K562 treated with DMSO at 1 percent for 48 hours (cell line): ENCODE measurements around the gene DISP2. TPM values are rescaled to one million over a fixed set of nuclear protein-coding genes. Genes with fewer than 3 reads are reported as not detected.

Experiments
- total RNA-seq: library from RNA; unstranded; fragments of 300-600 nt; gene quantifications from 2 replicates; pipeline ENCODE4 v1.2.3, GENCODE V29; 2022; ENCODE audit warnings: low replicate concordance; ENCODE audit errors: extremely low read depth

The DISP2 gene
- not detected in 2 replicates for total RNA-seq

GRCh38 chr15:40357723-40358470, at the start of gene DISP2:
Gene DISP2 (plus strand): TSS chr15:40358219. CDS start chr15:40358322, 103 bp downstream.

GRCh38 chr15:40323239-40323952, 34.6 kb upstream of the DISP2 start, which contains the start of gene INAFM2:
Gene INAFM2 (plus strand): TSS chr15:40323692. CDS start chr15:40324056, 364 bp downstream.

GRCh38 chr15:40340740-40341400, 17.1 kb upstream of the DISP2 start, which contains the start of gene CCDC9B:
Gene CCDC9B (minus strand): TSS chr15:40340939. CDS start chr15:40340819, 120 bp downstream.

GRCh38 chr15:40382580-40383456, 24.8 kb downstream of the DISP2 start, which contains the start of gene KNSTRN:
Gene KNSTRN (plus strand): TSS chr15:40382721. CDS start chr15:40382836, 115 bp downstream.

GRCh38 chr15:40405501-40406381, 47.7 kb downstream of the DISP2 start, which contains the start of gene IVD:
Gene IVD (plus strand): TSS chr15:40405795. CDS start chr15:40405828, 33 bp downstream.

Other genes starting within 250 kb of the DISP2 start
- not detected in 2 replicates for gene BMF, start 249.3 kb upstream of the DISP2 start, total RNA-seq
- gene BUB1B, start 197.2 kb upstream of the DISP2 start, total RNA-seq, result not detected in 2 replicates
- not detected in 2 replicates for gene PAK6, start 119.2 kb upstream of the DISP2 start, total RNA-seq
- gene ANKRD63, start 75.2 kb upstream of the DISP2 start, total RNA-seq, result not detected in 2 replicates
- not detected in 2 replicates for gene PLCB2, start 50.3 kb upstream of the DISP2 start, total RNA-seq
- not detected in 2 replicates for gene INAFM2, start 34.5 kb upstream of the DISP2 start, total RNA-seq
- not detected in 2 replicates for gene CCDC9B, start 17.3 kb upstream of the DISP2 start, total RNA-seq
- gene PHGR1, start 7.2 kb upstream of the DISP2 start, total RNA-seq, result not detected in 2 replicates
- not detected in 2 replicates for gene KNSTRN, start 24.5 kb downstream of the DISP2 start, total RNA-seq
- not detected in 2 replicates for gene IVD, start 47.6 kb downstream of the DISP2 start, total RNA-seq
- gene BAHD1, start 82.7 kb downstream of the DISP2 start, total RNA-seq, result not detected in 2 replicates
- gene CHST14, start 112.8 kb downstream of the DISP2 start, total RNA-seq, result not detected in 2 replicates
- not detected in 2 replicates for gene CCDC32, start 206.8 kb downstream of the DISP2 start, total RNA-seq
- gene RPUSD2, start 211.1 kb downstream of the DISP2 start, total RNA-seq, result not detected in 2 replicates
- gene KNL1, start 236.0 kb downstream of the DISP2 start, total RNA-seq, result not detected in 2 replicates